NCI-H526 (cell line): ENCODE measurements around the gene FRZB.
"Not testable (repeated sequence)": the region's sequence is repeated elsewhere in the genome, so short reads cannot be mapped to it uniquely, and the experiment has no call there.

ENCODE experiments used
- DNase-seq, 2 experiments: peaks; one replicate each; lab custom pipeline; 2025; lab: John Stamatoyannopoulos, UW

Gene FRZB

DNA sequence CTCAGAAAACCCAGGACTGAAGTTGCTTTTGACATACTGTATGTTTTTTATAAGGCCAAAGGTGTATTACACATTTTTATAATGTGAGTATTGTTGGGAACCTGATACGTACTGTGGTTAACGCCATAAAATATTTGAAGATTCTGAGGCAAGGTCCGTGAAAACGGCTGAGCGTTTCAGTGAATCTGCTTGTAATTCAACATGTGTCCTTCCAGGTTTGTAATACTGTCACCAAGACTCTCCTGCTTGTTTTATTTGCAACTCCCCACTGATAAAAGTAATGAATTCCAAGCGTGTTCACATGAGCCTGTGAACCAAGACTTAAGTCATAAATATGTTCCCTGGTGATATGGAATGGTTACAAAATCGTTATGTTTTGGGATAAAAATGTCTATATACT lies 23.9 kb upstream of the FRZB start:
- peak in 1 of 2 experiments; percentile 6 for DNase-seq

DNA sequence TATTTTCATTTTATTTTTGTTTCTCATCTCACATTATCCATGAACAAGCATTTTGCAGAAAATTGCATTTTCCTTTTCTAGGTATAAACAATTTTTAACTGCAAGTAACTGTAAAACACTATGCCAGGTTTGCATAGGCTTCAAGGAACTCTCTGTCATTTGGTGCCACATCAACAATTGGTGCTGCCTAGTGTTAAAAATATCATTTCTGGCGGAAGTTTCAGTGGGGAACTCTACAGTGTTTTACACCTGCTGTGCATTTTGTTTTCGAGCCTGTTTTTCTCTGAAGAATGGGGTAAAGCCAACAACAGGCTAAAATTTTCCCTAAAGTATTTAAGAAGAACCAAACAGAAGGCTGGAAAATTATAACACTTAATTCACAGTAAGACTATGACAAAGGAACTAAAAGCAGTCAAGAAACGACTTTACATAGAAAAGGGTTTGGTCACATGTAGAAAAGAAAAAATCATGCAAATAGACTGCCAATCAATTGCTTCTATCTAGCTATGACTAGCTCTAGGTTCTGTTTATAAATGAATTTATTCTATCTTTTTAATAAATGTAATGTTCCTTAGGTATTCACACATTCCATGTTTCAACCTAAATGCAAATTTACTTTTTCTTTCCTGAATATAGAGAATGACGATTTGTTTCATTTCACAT lies 21.4 kb upstream of the FRZB start:
- no peak for DNase-seq

DNA sequence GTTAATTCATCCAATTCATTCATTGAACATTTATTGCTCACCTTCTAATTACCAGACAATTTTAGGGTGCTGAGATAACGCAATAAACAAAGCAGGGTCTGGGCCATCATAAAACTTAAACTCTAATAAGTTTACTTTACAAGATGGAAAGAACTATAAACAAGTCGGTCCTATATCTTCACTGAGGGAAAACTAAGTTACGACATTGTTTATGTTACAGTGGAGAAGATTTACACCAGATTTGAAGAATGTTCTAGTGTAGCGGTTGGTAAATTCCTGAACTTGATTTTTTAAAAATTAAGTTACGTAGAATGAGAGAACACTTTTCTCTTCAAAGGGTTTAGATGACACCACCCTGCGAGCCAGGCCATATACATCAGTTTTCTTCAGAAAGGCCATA lies 20.7 kb upstream of the FRZB start:
- DNase-seq: no peak

DNA sequence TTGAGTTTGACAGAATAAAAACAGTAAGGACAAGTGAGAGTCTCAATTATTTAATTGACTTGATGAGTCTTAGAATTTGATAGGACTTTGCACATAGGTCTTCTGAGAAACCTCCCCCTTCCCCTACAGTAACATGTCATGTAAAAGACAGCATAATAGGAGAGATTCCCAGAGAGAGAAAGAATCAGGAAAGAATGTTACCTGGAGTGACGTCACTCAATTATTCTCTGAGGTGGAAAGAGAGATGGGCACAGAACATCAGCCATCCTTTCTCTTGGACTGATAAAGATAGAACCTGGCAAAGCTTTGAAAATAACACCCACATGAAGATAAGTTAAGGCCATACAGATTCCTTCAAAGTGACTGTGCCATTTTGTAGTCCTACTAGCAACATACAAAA lies 19.3 kb upstream of the FRZB start:
- no peak for DNase-seq

DNA sequence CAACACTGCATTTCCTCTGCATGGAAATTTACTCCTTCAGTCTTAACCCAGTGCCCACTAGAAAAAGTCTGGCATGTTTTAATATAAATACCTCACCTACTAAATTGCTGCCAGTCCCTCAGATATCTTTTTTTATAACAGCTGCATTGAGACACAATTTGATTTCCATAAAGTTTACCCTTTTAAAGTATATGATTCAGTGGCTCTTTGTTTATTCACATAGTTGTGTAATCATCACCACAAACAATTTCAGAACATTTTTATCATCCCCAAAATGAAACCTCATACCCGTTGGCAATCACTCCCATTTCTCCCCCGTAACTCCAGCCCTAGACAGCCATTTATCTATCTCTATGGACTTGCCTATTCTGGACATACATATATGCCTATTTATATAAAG lies 17.0 kb upstream of the FRZB start:
- DNase-seq: no peak

DNA sequence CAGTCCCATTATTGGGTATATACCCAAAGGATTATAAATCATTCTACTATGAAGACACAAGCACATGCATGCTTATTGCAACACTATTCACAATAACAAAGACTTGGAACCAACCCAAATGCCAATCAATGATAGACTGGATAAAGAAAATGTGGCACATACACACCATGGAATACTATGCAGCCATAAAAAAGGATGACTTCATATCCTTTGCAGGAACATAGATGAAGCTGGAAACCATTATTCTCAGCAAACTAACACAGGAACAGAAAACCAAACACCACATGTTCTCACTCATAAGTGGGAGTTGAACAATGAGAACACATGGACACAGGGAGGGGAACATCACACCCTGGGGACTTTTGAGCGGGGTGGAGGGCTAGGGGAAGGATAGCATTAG lies 13.7 kb upstream of the FRZB start:
- DNase-seq: not testable (repeated sequence)

DNA sequence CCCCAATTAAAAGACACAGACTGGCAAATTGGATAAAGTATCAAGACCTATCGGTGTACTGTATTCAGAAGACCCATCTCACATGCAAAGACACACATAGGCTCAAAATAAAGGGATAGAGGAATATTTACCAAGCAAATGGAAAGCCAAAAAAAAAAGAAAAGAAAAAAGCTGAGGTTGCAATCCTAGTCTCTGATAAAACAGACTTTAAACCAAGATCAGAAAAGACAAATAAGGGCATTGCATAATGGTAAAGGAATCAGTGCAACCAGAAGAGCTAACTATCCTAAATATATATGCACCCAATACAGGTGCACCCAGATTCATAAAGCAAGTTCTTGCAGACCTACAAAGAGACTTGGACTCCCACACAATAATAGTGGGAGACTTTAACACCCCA lies 10.2 kb upstream of the FRZB start:
- not testable (repeated sequence) for DNase-seq

DNA sequence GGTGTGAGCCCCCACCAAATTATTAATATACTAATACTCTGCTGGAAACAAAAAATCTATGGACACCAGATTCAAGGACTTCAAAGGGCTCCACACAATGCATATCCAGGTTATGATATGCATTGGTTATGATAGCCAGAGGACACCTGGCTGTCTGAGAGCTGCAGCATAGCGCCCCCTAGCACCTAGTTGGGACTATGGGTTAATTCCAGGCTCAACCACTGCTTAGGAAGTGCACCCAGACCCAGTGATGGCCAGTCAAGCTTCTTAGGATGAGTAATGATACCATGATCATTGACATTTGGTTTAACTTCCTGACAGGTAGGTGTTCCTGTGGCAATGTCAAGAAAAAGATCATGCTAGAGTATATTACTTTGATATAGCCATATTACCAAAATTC lies 3.8 kb upstream of the FRZB start:
- DNase-seq: peak in 1 of 2 experiments; percentile 53

DNA sequence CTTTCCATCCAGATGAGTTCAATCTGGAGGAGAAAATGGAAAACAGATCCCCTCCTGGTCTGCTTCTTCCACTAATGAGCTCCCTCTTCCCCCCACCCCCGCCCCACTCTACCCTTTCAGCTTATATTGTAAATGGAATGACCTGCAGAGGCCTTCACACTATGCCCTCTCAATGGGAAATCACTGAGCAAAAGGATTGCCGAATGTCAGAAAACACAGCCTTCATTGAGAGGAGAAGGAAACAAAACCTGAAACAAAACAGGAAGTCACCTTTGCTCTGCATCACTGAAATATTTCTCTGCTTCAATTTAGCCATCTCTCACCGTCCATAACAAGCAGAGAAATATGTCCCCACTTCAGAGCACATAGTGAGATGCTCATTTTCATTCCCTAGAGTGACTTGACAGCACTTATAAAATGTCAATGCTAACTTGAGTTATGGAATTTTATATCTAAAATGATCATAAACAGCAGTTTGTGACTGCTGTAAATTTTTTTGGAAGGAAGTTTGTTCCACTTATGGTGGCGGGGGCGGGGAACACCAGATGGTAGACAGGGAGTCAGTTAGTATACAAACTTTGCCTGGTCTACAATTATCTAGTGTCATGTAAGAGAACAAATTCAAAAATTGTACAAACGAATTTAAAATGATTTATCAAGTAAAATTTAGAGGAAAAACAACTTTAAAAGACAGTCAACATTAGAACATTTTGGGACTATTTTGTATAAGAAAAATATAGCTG lies 1.8 kb upstream of the FRZB start:
- no peak for DNase-seq

DNA sequence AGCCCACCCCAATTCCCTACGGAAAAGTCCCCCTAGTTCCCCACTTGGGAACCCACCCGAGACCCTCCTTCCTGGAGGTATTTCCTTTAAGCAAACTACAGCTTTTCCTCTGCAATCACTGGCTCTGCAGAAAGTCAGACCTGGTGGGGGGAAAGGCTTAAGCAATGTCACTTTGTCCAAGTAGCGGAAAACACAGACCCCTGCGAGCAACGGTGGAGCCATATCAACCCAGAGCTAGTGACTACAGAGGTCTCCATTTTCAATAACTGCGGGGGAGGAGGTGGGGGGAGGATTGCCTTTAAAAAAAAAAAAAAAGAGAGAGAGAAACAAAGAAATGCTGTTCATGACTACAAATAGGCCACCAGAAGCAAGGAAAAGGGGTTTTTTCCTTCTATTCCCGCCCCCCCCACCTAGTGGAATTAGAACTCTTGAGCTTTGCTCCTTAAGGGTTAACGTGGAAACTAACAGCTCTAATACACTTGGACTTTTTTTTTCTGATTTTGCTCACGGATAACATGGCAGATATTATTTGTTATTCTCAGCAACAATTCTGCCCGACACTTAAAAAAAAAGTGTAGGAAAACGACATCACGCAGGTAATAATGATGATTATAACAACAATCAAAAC lies 1.1 kb upstream of the FRZB start:
- no peak for DNase-seq

DNA sequence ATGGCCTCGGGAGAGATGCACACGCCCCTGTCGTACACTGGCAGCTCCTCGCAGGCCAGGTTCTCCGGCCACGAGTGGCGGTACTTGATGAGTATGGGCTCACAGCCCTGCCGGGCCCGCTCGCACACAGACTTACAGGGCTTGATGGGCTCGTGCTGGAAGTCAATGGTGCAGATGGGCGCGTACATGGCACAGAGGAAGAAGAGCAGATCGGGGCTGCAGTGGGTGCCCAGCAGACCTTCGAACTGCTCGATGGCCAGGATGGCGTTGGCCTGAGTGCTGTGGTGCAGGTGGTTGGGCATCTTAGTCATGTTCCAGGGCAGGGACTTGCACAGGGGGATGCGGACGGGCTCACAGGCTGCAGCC lies 359 bp downstream of the FRZB start:
- DNase-seq: no peak

DNA sequence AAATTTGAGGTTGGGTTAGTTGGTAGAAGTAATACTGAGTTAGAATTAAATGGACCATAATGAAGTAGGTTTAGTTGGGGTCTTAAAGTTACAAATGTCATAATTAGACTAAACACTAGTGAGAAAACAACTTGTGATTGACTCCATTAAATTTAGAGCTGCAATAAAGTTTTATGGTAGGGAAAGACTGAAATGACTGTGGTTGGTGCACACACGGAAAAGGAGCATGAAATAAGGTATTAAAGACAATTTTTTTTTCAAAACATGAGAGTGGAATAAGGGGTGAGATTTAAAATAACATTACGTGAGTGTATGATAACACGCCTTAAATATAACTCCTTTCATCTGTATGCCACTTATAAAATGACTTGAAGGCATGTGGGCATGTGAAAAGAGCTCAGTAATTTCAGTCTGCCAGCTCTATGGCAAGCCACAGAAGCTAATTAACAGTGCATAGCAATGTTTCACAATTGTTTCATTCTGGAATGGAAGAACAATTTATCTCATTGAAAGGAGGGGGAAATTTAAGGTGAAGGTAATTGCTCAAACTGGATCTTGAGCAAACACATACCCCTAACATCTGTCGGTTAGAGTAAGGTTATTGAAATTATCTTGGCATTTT lies 1.4 kb downstream of the FRZB start:
- DNase-seq: no peak

DNA sequence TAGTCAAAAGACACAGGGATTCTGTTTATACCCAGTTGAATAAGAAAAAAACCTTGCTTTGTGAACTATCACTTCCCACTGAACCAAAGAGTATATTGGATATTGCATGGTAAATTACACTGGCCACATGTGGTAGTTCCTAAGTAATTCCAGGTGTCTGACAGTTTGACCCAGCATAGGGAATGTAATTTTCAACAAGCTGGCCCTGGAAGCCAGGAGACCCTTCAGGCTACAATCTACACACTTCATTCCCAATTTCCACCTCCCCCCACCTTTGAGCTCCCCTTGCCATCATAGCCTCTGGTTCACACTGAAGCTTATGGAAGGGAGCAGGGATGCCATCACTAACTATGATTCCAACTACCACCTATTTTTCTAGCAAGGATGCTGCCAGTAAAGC lies 2.8 kb downstream of the FRZB start:
- DNase-seq: no peak

DNA sequence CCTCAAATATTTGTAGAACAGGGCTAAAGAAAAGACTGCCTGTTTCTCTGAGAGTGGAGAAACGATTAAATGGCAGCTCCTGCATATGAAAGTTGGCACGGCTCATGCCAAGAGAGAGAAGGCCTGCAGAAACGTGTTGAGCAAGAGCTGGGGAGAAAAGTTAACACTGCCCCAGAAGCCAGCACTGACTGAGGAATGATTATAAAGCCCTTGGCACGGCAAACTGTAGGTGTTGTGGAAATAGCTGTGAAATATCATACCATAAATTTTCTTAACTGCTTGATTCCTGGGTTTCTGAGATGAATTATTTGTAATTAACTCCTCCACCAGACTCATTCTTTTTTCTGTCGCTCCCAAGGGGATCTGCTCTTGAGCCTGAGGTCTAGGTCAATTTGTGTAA lies 4.3 kb downstream of the FRZB start:
- no peak for DNase-seq

DNA sequence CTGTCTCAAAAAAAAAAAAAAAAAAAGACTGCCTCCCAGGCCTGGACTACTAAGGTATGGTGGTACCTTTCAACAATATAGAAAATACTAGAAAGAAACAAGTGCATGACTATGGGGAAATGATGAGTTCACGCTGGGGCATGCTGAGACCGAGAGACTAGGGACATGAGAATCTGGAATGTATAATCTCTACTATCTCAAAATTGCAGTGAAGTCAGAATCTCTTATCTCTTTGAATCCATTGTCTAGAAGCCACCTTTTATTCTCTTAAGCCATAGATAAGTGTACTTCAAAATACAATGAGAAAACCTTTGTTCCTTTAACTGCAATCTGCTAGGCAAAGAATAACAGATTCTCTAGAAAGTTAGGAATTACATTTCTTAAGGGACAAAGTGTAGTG lies 5.6 kb downstream of the FRZB start:
- no peak for DNase-seq

DNA sequence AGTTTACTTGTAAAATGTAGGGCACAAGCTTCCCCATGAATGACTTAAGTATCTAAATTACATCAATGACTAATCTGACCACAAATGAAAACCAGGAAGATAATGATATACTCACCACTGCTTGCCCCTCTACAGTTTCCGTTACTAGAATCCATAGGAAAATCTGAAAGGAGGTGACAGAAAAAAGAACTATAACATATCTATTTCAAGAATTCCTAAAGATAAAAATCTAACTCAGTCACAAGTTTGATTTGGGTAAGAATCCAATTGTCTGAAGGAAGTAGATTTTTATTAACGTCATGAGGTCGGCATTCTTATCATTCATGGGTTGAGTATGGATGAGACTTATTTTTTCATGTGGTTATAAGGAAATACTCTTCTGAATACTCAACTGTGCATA lies 7.8 kb downstream of the FRZB start:
- DNase-seq: no peak

DNA sequence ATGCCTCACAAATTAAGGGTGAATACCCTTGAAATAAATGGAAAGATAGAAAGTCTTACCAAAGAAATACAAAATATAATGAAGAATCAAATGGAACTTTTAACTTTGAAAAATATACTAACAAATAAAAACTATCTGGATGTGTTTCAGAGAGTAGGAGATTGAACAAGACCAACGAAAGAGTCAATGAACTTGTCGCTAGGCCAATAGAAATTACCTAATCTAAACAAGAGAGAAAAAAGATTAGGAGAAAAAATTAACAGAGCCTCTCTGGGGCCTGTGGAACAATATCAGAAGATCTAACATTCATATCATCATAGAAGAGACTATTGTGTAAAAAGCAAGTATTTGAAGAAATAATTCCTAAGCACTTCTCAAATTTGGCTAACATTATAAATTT lies 11.1 kb downstream of the FRZB start:
- no peak for DNase-seq

DNA sequence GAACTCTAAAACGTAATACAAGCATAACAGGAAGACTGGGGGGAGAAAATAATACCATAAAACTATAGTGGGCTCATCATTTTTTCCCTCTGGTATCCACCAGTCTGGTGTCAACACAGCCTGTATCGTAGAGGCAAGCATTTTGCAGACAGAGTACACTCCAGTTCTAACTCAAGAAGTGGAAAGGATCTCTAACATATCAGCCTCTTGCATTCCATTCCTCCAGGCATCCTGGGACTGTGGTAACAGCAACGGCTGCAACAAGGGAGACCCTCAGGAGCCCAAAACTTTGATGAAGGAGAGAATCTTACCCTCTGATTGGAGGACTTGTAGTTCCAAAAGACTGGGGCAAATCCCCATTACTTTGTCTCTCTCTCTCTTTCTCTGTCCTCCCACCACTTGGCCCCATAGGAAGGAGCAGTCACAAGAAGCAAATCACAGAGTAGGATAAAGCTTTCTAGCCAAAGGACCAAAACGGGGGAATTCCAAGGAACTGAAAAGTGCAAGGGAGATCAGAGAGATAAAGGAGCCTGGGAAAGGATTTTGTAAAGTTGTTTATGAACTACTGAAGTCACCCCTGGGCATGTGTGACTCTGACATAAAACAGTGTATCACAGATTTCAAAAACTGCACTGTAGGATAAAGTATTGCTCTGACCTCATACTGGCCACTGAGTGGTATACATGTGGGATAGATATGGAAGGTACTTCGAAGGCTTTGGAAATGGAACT lies 11.9 kb downstream of the FRZB start:
- no peak for DNase-seq

DNA sequence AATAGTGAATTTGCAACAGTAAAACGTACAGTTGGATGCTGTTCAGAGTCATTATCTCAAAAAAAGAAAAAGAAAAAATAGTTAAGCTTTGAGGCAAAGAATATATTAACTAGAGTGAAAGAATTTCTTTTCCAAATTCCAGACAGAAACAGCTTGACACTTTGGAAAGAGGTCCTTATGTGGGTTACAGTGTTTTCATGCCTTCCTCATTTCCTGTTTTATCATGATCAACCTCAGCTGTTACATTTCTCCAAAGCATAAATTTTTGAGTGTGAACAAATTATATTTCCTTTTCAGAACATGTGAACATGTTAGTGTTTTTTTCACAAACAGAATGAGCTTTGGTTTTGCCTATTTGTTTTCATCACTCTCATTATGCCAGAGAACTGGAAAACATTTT lies 13.6 kb downstream of the FRZB start:
- DNase-seq: no peak

DNA sequence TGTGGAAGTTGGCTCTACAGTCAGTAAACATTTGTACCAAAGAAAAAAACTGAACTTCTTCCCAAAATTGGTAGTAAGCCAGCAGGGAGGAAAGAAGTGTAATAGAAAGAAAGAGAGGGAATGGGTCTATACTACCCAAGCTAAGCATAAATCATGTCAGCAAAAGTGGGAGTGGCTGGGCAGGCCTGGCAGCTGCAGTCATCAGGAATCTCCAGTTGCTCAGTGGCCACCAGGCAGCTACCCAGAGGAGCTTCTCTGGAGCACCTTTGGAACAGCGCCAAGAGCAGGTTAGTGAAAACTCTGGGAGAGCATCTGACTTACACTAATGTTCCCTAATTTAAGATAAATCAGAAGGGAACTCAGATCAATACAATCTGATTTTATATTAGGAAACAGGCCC lies 14.3 kb downstream of the FRZB start:
- DNase-seq: peak in 1 of 2 experiments; percentile 20

DNA sequence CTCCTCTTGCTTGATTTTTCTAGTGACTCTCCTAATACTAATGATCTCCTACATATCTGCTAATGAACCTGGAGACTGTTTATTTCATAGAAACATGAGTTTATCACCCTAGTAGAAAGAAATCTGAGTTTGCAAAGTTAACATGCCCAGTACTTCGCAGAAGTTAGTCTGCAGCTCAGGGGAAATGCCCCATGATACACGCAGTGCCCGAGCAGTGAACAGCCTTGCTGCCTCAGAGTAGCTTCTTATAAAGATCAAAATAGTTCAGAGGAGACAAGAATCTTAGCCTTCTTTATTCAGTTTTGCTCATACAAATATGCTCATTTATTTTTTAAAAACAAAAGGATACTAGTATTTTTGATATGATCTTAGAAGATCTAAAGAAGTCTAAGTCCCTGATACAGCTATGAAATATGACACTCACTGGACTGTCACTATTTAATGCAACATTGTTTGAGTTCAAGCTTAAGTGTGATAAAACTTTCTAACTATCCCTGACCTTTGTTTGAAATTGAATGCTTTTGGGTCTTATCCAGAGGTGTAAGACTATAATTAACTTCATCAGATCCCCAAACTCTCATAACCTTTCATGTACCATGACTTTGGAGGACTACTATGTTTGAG lies 20.5 kb downstream of the FRZB start:
- no peak for DNase-seq

DNA sequence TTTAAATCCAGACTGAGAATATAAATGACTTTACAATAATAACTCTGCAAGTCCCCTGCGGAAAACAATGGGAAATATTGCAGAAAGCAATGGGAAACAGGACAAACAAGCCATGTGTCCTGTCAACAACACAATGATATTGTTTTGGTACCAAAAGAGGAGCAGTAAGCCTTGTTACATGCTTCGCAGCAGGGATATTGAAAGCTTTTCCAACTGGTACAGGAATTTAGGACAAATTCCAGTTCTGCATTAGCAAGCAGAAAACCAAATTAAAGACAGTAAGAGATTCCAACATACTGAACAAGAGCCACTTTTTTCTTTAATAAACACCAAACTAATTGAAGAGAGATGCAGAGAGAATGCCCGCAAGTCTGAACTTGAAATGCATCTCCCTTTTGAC lies 30.0 kb downstream of the FRZB start:
- no peak for DNase-seq
